DMS 273 (cell line): Measurements from ENCODE around the gene CACNA1H.
"Not testable (repeated sequence)": the region's sequence is repeated elsewhere in the genome, so short reads cannot be mapped to it uniquely, and the experiment has no call there.

Source experiments
- DNase-seq: peaks from one replicate; lab custom pipeline; 2025; ENCODE audit not compliant: unreplicated experiment; lab: John Stamatoyannopoulos, UW

CACNA1H gene

GRCh38 chr16:1221628-1222552, 69.0 kb downstream of the CACNA1H start:
- peak; percentile 43 for DNase-seq

DNA sequence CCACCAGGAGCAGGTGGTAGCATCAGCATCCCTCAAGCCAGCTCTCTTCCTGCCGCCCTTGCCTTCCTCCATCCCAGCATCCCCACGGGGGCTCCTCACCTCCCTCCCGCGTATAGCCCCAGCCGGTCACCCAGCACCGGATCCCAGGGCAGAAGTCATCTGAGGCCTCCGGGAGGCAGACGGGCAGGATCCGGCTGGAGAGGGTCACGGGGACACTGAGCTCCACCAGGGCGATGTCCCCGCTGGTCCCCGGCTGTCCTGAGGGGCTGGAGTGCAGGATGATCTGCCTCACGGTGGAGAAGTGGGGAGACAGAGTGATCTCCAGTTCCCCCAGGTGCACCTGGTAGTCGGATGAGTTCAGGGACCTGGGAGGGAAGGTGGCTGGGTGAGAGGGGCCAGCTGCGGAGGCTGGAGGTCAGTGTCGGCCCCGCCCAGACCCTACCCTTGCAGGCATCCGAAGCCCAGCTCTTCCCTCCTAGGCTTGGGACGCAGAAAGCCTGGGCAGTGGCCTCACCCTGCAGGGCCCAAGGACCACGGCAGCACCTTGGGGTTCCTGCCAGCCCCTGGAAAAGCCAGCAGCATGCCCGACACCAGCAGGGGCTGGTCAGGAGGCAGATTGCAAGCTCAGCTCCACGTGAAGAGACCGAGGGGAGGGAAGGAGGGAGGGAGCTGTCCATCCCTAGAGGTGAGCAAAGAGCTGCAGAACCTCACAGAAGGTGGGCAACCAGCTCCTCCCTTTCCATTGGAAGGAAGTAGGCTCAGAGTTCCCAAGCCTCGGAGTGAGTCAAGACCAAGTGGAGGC, 69.8 kb downstream of the CACNA1H start:
- DNase-seq, result no peak

GRCh38 chr16:1223355-1224214, 70.7 kb downstream of the CACNA1H start:
- DNase-seq, result no peak

- no peak for DNase-seq
Measured at GRCh38 chr16:1224558-1224957, 71.7 kb downstream of the CACNA1H start.

- no peak for DNase-seq
Measured at GRCh38 chr16:1225051-1225451, 72.1 kb downstream of the CACNA1H start, which contains the start of gene TPSG1. TSS of gene TPSG1 (minus strand) at chr16:1225268. CDS start at chr16:1225252, 16 bp downstream.

DNA sequence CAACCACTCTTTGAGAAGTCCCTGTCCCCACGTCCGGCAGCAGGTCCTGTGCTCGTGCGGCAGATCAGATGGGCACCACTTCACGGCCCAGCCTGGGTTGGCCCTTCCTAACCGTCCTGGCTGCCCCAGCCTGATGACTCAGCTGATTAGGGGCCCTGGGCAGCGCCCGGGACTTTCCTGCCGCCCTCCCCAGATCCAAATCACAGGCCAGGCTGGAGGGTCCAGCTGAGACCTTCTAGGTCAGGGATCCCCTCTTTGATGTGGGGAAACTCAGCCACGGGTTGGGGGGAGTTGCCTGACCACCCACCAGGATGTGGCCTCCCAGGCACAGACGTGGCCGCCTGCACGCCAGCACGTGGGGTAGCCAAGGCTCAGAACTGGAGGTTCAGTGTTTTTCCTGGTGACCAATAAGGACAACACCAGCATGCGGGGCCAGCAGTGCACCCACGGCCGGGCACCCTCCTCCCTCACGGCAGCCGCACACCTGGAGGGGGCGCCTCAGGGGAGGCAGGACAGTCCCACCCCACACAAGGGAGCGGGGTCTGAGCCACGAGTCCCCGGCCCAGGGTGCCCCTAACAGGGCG, 72.9 kb downstream of the CACNA1H start:
- DNase-seq, result not testable (repeated sequence)

DNA sequence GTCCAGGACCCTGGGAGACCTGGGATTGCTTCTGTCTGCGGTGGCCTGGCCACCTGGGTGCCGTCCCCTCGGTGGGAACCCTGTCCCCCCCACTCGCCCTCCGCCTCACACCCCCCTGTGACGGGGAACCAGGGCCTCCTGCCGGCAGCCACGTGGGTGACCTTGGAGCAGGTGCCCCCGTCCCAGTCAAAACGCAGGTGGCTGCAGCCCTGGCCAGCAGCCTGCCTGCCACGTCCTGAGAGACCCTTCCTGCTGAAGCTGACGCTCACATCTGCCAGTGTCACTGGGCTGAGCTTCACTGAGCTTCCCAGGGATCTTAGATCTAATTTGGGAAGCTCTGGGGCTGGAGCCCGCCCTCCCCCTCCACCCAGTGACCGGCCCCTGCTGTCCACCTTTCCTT, 73.8 kb downstream of the CACNA1H start:
- not testable (repeated sequence) for DNase-seq

GRCh38 chr16:1228227-1228626, 75.3 kb downstream of the CACNA1H start:
- not testable (repeated sequence) for DNase-seq

DNA sequence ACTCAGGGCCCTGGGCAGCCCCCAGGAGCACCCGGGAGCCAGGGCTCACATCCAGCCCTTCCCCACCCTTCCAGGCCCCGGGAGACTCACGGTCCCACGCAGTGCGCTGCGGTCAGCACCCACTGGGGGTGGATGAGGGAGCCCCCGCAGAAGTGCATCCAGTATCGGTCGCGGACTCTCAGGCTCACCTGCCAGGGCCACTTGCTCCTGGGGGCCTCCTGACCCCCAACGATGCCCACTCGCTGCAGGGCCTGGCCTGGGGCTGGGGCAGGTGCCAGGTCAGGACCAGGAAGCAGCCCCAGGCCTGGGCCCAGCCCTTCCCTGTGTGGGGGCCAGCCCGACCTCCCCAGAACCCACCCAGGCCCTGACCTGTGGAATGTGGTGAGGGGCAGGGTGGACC, 76.6 kb downstream of the CACNA1H start:
- DNase-seq, result not testable (repeated sequence)

DNA sequence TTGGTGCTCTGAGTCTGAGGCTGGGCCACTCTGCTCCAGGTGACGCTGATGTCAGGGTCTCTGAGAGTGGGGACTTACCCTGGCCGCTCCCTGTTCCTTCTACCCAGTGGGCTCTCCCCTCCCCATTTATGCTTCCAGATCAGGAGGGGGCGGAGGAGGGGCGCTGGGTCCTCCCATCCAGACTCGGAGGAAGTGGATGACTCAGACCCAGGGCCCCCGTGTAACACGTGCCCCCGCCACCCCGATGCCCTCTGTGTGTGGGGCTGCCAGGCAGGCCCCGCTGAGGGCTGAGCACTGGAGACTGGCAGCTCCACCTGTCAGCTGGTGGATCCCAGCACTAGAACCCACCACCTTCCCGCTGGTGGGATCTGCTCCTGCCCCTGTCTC, 77.2 kb downstream of the CACNA1H start, which contains the start of gene TPSB2:
TPSB2 (minus strand) TSS at position 101 of the 387 bp plus-strand sequence. CDS start 233 bp downstream, outside the sequence.
- not testable (repeated sequence) for DNase-seq

DNA sequence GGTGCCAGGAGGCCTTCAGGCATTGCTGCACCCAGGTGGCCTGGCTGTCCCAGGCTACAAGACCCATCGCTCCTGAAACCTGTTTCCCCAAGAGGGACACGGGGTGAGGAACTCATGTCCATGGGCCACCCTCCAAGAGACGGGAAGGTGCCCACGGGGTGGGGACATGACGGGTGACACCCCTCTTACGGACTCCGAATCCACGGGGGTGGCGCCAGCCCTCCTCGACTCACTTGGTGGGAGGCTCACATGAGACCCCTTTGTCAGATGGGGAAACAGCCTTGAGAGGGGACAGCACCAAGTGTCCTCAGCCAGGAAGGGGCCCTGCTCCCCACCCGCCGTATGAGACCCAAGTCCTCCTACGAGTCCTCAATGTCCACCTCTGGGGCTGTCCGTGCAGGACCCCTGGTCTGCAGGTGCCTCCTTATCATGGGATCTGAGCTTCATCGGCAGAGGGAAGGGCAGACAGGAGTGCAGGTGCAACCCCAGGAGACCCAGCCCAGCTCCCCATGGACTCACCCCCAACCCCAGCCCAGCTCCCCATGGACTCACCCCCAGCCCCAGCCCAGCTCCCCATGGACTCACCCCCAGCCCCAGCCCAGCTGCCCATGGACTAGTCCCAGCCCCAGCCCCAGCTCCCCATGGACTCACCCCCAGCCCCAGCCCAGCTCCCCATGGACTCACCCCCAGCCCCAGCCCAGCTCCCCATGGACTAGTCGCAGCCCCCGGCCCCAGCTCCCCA, 77.7 kb downstream of the CACNA1H start:
- DNase-seq, result not testable (repeated sequence)

GRCh38 chr16:1231301-1231700, 78.4 kb downstream of the CACNA1H start:
- DNase-seq, result not testable (repeated sequence)

- not testable (repeated sequence) for DNase-seq
Measured at GRCh38 chr16:1232049-1232748, 79.3 kb downstream of the CACNA1H start.

DNA sequence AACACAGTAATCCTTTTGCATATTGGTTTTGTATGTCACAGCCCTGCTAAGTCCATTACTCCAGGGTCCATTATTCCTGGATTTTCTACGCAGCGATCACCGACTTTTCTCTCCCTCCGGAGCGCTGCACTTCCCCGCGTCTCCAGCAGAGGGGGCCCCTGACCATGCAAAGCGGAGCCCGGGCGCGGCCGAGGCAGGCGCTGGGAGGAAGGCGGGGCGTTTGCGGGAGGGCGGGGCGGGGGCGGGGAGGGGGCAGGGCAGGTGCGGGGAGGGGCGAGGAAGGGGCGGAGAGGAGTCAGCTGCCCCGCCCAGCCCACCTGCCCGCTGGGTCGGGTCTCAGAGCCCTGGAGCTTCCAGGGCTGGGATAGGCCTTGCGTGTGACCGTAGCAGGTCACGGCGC, 83.8 kb downstream of the CACNA1H start:
- DNase-seq, result not testable (repeated sequence)

GRCh38 chr16:1237990-1238389, 85.1 kb downstream of the CACNA1H start:
- no peak for DNase-seq

DNA sequence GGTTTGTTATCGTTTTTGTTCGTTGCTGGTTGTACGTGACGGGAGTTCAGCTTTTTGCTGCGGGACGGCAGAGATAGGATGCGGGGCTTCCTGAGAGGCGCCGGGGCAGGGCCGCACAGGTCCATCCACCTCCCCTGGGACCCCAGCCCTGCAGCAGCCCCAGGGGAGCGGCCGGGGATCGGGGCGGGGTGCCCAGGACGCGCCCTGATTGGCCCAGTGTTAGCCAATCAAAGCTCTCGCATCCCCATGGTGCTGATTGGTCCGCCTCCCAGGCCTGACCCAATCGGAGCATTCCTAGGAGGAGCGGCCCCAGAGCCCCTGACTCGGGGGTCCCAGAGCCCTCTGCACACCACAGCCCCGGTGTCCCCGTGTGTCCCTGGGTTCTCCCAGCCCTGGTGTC, 86.0 kb downstream of the CACNA1H start:
- not testable (repeated sequence) for DNase-seq

DNA sequence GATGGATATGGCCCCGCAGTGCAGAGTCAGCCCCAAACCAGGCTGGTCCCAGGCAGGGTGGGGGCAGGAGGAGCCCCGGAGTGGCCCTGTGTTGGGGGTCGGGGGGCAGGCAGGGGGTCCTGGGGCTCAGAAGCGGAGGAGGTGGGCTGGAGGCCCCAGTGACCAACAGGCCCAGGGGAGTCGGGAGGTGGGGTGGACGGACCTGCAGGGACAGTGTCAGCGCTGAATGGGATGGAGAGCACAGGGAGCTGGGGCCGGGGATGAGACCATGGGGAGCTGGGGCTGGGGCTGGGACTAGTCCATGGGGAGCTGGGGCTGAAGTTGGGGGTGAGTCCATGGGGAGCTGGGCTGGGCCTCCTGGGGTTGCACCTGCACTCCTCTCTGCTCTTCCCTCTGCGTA, 86.7 kb downstream of the CACNA1H start:
- not testable (repeated sequence) for DNase-seq

DNA sequence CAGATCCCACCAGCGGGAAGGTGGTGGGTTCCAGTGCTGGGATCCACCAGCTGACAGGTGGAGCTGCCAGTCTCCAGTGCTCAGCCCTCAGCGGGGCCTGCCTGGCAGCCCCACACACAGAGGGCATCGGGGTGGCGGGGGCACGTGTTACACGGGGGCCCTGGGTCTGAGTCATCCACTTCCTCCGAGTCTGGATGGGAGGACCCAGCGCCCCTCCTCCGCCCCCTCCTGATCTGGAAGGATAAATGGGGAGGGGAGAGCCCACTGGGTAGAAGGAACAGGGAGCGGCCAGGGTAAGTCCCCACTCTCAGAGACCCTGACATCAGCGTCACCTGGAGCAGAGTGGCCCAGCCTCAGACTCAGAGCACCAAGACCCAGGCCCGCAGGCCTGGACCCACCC, 87.5 kb downstream of the CACNA1H start, which contains the start of gene TPSAB1:
TPSAB1 (plus strand) TSS at position 270 of the 400 bp plus-strand sequence. CDS start 234 bp downstream, outside the sequence.
- not testable (repeated sequence) for DNase-seq

DNA sequence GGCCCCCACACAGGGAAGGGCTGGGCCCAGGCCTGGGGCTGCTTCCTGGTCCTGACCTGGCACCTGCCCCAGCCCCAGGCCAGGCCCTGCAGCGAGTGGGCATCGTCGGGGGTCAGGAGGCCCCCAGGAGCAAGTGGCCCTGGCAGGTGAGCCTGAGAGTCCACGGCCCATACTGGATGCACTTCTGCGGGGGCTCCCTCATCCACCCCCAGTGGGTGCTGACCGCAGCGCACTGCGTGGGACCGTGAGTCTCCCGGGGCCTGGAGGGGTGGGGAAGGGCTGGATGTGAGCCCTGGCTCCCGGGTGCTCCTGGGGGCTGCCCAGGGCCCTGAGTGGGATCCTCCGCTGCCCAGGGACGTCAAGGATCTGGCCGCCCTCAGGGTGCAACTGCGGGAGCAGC, 88.2 kb downstream of the CACNA1H start:
- DNase-seq, result not testable (repeated sequence)
